Central memory CD8-positive, alpha-beta T cell (primary cell): ENCODE measurements around the gene LRRC18.

Source experiments
- ATAC-seq: fragments of 150-1000 bp; cut with Tn5 transposase; replicated peaks from 2 replicates; pipeline ENCODE4 v1.10.0; 2022; ENCODE audit warnings: mild to moderate bottlenecking, moderate FRiP score, moderate number of reproducible peaks; ENCODE audit not compliant: poor library complexity, severe bottlenecking; ENCODE audit errors: extremely low read depth
- DNase-seq, 2 donors: peaks; one replicate each; pipeline ENCODE4 v3.0.0; 2021; ENCODE audit warnings: low spot score in 2 of 2
- H3K27ac Mint-ChIP-seq: one replicate; pipeline ENCODE4 v1.8.0; 2022; ENCODE audit warnings: low read depth, mild to moderate bottlenecking, moderate library complexity, mixed read lengths
- H3K27me3 Mint-ChIP-seq: one replicate; pipeline ENCODE4 v1.8.0; 2022; ENCODE audit warnings: mixed read lengths
- H3K36me3 Mint-ChIP-seq: one replicate; pipeline ENCODE4 v1.8.0; 2022; ENCODE audit warnings: mild to moderate bottlenecking, moderate library complexity, mixed read lengths; ENCODE audit not compliant: insufficient read depth
- H3K4me1 Mint-ChIP-seq: one replicate; pipeline ENCODE4 v1.8.0; 2022; ENCODE audit warnings: mixed read lengths
- H3K4me3 Mint-ChIP-seq: one replicate; pipeline ENCODE4 v1.8.0; 2022; ENCODE audit warnings: mild to moderate bottlenecking, moderate library complexity, mixed read lengths
- H3K9me3 Mint-ChIP-seq: one replicate; pipeline ENCODE4 v1.8.0; 2022; ENCODE audit warnings: mixed read lengths

The LRRC18 gene

DNA sequence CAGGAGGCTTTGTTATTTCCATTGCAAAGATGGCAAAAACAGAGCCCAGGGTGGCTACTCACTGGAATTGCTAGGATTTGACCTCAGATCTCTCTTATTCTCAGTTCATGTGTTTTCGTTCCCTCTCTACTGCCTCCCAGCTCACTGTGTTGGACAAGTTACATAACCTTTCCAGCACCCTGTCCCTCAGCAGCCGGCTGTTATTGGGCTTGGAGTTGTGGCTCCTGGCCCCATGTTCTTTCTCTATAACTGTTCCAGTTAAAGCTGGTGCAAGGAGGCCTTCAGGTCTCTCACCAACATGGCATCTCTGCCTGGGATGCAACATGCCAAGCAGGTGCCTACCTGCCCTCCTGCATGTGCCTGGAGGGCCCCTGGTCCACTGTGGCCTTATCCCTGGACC lies 56.8 kb downstream of the LRRC18 start:
- no peak overlapping the region for H3K4me3 Mint-ChIP-seq
- H3K27ac Mint-ChIP-seq = no peak overlapping the region
- DNase-seq (no peak), ATAC-seq (no peak)
- no peaks in the 10 kb centered on the region for H3K36me3 Mint-ChIP-seq
- H3K27me3 Mint-ChIP-seq = peaks cover 30% of the 10 kb centered on the region
- H3K4me1 Mint-ChIP-seq = no peaks in the 10 kb centered on the region
- H3K9me3 Mint-ChIP-seq = no peaks in the 10 kb centered on the region

DNA sequence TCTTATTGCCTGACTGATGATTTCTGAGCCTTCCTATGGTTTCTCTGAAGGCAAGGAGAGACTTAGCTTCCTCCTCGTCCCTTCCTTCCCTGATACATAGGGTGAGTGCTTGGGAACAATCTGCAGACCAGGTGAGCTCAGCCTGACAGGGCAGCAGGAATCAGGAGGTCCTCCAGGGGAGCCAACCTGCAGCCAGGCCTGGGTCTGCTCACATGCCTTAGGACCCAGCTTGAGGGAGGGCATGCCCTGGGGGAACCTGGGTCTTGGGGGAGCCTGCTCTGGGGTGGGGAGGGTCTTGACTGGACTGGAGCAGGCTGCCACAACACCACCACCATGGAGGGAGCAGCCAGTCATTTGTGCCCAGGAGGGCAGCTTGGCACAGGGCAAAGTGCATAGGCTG lies 57.7 kb downstream of the LRRC18 start:
- Mint-ChIP-seq H3K27ac (no peak overlapping the region), H3K9me3 (no peaks in the 10 kb centered on the region)

DNA sequence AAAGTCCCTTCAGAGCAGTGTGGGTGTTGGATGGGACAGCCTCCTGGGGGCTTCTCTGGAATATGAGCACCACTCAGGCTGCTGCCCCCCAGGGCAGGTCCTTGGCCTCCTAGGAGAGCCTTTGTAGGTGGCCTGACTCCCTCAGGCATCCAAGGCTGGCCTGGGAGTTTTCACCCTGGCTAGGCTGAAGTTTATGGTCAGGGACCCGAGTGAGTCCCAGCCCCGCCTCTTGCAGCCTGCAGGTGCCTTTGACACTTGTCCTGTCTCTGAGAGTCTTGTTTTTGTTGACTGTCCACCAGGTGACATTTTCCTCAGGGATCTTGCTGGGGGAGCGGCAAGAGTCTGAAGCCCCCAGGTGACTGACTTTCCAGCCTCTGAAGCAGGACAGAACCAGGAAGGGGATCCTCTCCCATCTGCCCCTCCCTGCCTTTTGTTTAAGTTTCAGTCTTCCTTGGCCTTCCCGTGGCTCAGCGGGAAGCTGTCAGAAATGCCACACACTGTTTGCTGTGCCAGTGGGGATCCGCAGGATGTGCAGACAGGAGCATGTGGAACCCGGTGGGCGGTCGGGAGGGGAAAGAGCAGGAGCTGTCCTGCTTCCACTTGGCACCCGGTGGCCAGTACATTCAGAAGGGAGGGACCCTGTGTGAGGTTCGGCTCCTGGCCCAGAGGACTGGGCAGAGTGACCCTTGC lies 59.5 kb downstream of the LRRC18 start:
- Mint-ChIP-seq H3K9me3 (no peaks in the 10 kb centered on the region), H3K4me3 (no peak overlapping the region), H3K27ac (no peak overlapping the region), H3K36me3 (peaks cover 1% of the 10 kb centered on the region), H3K27me3 (peaks cover 27% of the 10 kb centered on the region), H3K4me1 (no peaks in the 10 kb centered on the region)
- ATAC-seq (no peak), DNase-seq (no peak)

More for the DNA sequence above, 57.7 kb downstream of the LRRC18 start:
- DNase-seq (no peak), ATAC-seq (no peak)
- no peaks in the 10 kb centered on the region for H3K4me1 Mint-ChIP-seq
- no peaks in the 10 kb centered on the region for H3K36me3 Mint-ChIP-seq
- no peak overlapping the region for H3K4me3 Mint-ChIP-seq
- H3K27me3 Mint-ChIP-seq = peaks cover 33% of the 10 kb centered on the region

DNA sequence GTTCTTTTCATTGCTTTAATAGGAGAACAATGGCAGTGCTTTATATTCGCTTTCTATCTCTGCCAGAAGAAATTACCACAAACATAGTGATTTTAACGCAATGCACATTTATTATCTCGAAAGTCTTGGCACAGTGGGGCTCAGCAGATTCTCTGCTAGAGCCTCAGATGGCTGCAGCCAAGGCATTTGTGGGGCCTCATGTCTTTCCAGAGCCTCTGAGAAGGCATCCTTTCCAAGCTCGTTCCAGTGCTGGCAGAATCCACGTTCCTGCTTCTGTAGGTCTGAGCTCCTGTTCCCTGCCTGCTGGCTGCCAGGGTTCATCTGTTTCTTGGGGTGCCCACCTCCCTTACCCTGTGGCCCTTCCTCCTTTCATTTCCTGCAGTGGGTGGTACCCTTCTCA lies 60.2 kb downstream of the LRRC18 start:
- H3K4me3 Mint-ChIP-seq = no peak overlapping the region
- DNase-seq = no peak
- H3K4me1 Mint-ChIP-seq = no peaks in the 10 kb centered on the region
- no peak overlapping the region for H3K27ac Mint-ChIP-seq
- H3K36me3 Mint-ChIP-seq = peaks cover 1% of the 10 kb centered on the region
- no peak for ATAC-seq
- H3K27me3 Mint-ChIP-seq = peaks cover 20% of the 10 kb centered on the region
- H3K9me3 Mint-ChIP-seq = no peaks in the 10 kb centered on the region

DNA sequence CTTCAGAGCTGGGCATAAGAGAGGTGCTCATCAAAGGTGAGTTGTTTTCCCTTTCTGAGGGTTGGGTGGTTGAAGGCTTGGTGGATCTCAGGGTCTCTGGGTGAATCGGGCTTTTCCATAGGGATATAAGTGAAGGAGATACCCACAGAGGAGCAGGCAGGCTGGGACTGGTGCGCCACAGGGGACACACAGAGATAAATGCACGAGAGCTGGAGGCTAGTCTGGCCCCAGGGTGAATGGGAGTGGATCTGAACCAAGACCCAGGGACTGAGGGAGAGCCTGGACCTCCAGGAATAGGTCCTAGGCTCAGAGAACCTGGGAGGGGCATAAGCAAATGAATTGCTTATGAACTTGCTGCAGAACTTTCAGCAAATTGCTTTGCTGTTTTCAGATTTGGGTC lies 61.5 kb downstream of the LRRC18 start:
- no peaks in the 10 kb centered on the region for H3K9me3 Mint-ChIP-seq
- ATAC-seq (no peak), DNase-seq (no peak)
- H3K4me3 Mint-ChIP-seq = no peak overlapping the region
- H3K36me3 Mint-ChIP-seq = peaks cover 1% of the 10 kb centered on the region
- H3K27me3 Mint-ChIP-seq = peaks cover 25% of the 10 kb centered on the region
- no peaks in the 10 kb centered on the region for H3K4me1 Mint-ChIP-seq
- no peak overlapping the region for H3K27ac Mint-ChIP-seq

DNA sequence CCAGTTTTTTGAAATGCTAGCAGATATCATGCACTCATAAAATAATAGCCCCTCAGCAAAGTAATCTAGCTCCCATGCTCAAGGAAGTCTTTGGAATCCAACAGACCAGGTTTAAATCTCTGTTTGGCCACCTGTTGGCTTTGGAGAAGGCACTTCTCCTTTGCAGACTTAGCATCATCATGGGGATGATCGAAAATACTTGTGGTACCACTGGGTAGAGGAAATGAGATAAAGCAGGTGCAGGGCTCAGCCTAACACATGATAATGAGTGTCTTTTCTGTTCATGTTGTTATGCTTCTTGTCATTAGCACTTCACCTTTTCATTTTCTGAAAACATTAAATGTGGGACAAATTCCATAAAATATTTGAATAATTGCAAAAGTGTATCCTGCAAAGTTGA lies 67.4 kb downstream of the LRRC18 start:
- no peak for DNase-seq
- Mint-ChIP-seq H3K4me1 (no peaks in the 10 kb centered on the region), H3K36me3 (peaks cover 1% of the 10 kb centered on the region), H3K9me3 (no peaks in the 10 kb centered on the region), H3K27me3 (peaks cover 21% of the 10 kb centered on the region), H3K27ac (no peak overlapping the region), H3K4me3 (no peak overlapping the region)
- ATAC-seq = no peak
